Peyer's patch (tissue), 4 donors: Measurements from ENCODE around the gene SLC51B.

Experiments used
- CTCF ChIP-seq, 6 experiments: fragments of 450-650 bp in 4 of 6; fragments of 200-600 bp in 2 of 6; sonication (generic) in 1 of 6; IDR thresholded peaks; one replicate each; pipeline ENCODE4 v1.5.1; 2017 to 2019; ENCODE audit warnings: antibody characterized with exemption in 6 of 6, mild to moderate bottlenecking in 3 of 6, moderate library complexity in 1 of 6
- POLR2A ChIP-seq, 2 donors: fragments of 450-650 bp; IDR thresholded peaks; one replicate each; pipeline ENCODE4 v1.5.1; 2017; ENCODE audit warnings: antibody characterized with exemption in 2 of 2, mild to moderate bottlenecking in 2 of 2, moderate library complexity in 2 of 2

- TF ChIP-seq POLR2A (IDR thresholded peaks at IDR 0.05) (no peak), CTCF (IDR thresholded peaks at IDR 0.05) (no peak)
Measured at GRCh38 chr15:65026756-65027155, 18.4 kb upstream of the SLC51B start.
